Stimulated activated CD4-positive, alpha-beta T cell treated with anti-CD3 and anti-CD28 coated beads, Interleukin-4, amount 100 ng/mL, for 4 hours (primary cell): ENCODE measurements around the gene GPC1.
A peak's percentile ranks its signal among the peaks of the same experiment; 100 is the strongest.

Experiments
- DNase-seq, 2 experiments: peaks; one replicate each; pipeline ENCODE4 v3.0.0-alpha.2; 2020

GPC1 gene

GRCh38 chr2:240457223-240458043, 22.0 kb downstream of the GPC1 start:
- DNase-seq: no peak

GRCh38 chr2:240458044-240458899, 22.8 kb downstream of the GPC1 start:
- DNase-seq: no peak

DNA sequence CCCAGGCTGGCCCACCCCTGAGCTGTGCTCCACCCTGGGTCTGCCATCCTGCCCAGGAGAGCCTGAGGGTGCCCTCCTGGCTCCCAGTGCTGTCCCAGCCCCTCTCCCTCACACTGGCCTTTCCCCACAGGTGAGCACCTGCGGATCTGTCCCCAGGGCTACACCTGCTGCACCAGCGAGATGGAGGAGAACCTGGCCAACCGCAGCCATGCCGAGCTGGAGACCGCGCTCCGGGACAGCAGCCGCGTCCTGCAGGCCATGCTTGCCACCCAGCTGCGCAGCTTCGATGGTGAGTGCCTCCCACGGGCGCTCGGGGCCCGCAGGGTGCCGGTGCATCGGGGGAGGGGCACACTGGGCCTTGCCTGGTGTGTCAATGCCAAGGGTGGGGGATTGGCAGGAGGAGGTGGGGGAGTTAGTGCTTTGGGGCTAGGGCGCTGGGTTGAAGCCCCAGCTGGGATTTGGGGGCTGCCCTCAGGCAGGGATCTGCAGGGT, 23.5 kb downstream of the GPC1 start:
- no peak for DNase-seq

GRCh38 chr2:240459401-240460252, 24.2 kb downstream of the GPC1 start:
- no peak for DNase-seq

DNA sequence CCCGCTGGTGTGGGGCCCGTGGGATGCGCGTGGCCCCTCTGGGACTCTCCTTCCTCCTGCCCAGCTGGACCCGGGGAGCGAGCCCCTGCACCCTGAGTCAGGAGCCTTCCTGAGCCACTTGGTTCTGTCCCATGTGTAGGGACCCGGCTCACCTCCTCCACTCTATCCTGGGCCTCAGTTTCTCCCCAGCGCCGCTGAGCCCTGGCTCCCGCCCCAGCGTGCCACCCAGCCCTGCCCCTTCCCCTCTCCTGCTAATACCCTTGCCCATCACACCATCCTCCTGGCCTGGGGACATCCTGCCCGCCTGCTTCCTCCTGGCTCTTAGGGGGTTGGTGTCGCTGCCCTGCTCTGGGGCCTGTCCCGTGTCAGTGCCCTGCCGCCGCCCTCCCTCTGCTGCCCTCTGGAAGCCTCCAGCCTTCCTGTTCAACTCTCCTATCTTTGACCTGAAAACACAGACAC, 24.8 kb downstream of the GPC1 start:
- DNase-seq: no peak

- DNase-seq: no peak
Measured at GRCh38 chr2:240460781-240461431, 25.4 kb downstream of the GPC1 start.

GRCh38 chr2:240461471-240462072, 26.1 kb downstream of the GPC1 start:
- DNase-seq: no peak

- DNase-seq: peak in 1 of 2 experiments; percentile 0
Measured at GRCh38 chr2:240462073-240462706, 26.7 kb downstream of the GPC1 start.

GRCh38 chr2:240462707-240463273, 27.3 kb downstream of the GPC1 start:
- DNase-seq: no peak

DNA sequence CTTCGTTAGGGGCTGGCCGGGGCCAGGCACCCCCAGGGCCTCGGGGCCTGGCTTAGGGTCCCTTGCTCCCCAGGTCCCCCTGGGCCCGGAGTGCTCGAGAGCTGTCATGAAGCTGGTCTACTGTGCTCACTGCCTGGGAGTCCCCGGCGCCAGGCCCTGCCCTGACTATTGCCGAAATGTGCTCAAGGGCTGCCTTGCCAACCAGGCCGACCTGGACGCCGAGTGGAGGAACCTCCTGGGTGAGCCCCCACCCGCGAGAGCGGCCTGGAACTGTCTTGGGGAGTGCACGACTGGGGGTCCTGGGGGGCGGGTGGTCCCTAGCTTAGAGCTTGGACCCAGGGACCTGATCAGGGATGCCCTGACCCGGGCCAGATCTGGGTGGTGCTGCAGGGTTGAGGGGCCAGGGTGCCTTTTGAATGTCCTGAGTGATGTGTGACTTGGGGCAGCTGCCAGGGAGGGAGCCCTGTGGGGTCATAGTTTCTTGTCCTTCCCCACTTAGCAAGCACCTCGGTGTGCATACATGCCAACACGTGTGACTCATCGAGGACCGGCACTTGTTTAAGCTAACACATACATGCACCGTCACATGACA, 27.9 kb downstream of the GPC1 start:
- peak in 1 of 2 experiments; percentile 0 for DNase-seq

DNA sequence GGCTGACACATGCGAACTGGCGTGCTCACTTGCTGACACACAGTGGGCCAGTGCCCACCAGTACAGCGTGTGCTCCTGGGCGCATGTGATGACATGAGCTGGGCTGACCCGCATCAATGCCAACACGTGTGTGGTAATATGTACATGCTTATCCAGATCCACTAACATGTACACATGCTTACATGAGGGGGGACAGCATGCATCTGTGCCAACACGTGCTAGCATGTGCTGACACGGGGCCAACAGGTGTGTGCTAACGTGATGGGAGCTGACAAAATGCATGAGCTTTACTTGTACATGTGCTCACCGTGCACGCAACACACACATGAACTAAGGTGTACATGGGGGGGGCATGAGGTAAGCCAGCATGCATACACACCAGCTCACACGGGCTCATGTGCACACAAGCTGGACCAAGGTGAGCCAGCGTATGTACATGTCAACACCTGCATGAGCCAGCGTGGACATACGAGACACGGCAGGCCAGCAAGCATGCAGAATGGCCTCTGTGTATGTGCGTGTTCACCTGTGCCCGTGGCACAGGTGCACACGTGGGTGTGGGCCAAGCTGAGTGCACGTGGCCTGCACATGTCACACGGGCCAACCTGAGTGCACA, 28.5 kb downstream of the GPC1 start:
- DNase-seq: no peak

DNA sequence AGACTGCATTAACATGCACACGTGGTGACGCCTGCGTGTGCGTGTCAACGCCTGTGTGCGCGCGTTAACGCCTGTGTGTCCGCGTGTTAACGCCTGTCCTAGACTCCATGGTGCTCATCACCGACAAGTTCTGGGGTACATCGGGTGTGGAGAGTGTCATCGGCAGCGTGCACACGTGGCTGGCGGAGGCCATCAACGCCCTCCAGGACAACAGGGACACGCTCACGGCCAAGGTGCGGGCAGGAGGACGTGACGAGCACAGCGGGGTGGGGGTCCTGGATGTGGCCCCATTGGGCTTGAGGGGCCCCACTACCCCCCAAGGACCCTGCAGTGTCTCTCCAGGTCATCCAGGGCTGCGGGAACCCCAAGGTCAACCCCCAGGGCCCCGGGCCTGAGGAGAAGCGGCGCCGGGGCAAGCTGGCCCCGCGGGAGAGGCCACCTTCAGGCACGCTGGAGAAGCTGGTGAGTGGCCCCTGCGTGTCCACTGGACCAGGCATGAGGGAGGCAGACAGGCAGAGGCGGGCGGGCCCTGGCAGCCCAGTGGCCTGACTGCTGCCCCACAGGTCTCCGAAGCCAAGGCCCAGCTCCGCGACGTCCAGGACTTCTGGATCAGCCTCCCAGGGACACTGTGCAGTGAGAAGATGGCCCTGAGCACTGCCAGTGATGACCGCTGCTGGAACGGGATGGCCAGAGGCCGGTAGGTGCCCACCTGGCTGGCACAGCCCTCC, 29.2 kb downstream of the GPC1 start:
- peak in 1 of 2 experiments; percentile 0 for DNase-seq

GRCh38 chr2:240465268-240465764, 29.9 kb downstream of the GPC1 start:
- DNase-seq: peak in 1 of 2 experiments; percentile 0

GRCh38 chr2:240465765-240466578, 30.5 kb downstream of the GPC1 start:
- no peak for DNase-seq

- peak in 1 of 2 experiments; percentile 1 for DNase-seq
Measured at GRCh38 chr2:240466579-240467148, 31.2 kb downstream of the GPC1 start.

DNA sequence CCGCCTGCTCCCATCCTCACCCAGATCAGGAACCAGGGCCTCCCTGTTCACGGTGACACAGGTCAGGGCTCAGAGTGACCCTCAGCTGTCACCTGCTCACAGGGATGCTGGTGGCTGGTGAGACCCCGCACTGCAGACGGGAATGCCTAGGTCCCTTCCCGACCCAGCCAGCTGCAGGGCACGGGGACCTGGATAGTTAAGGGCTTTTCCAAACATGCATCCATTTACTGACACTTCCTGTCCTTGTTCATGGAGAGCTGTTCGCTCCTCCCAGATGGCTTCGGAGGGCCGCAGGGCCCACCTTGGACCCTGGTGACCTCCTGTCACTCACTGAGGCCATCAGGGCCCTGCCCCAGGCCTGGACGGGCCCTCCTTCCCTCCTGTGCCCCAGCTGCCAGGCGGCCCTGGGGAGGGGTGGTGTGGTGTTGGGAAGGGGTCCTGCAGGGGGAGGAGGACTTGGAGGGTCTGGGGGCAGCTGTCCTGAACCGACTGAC, 31.7 kb downstream of the GPC1 start:
- peak in 1 of 2 experiments; percentile 1 for DNase-seq

DNA sequence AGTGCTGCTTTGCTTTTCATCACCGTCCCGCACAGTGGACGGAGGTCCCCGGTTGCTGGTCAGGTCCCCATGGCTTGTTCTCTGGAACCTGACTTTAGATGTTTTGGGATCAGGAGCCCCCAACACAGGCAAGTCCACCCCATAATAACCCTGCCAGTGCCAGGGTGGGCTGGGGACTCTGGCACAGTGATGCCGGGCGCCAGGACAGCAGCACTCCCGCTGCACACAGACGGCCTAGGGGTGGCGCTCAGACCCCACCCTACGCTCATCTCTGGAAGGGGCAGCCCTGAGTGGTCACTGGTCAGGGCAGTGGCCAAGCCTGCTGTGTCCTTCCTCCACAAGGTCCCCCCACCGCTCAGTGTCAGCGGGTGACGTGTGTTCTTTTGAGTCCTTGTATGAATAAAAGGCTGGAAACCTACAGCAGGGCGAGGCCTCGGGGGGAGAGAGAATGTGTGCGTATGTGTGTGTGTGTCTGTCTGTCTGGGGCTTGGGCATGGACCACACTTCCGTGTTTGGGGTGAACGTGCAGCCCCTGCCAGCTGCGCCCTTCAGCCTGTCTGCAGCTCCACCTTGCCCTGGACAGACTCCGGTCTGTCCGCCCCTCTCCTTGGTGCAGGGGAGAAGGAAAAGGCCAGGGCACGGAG, 32.3 kb downstream of the GPC1 start:
- peak in 1 of 2 experiments; percentile 0 for DNase-seq
